ENCODE data around the gene SACS.

GRCh38 chr13:23427342-23427843, 6.1 kb downstream of the SACS start:
- TF ChIP-seq EZH2 (IDR thresholded peaks at IDR 0.05; ENCODE audit: low read depth, low read length, severe bottlenecking) = no peak
- no peak for TF ChIP-seq TCF12 (IDR thresholded peaks at IDR 0.05; ENCODE audit: low read depth, low read length)

Measured in H1 (cell line).